HCT116 (cell line): ENCODE measurements around the gene NRXN2. TPM values are rescaled to one million over a fixed set of nuclear protein-coding genes. Genes with fewer than 3 reads are reported as not detected.

ENCODE experiments used
- ATAC-seq: fragments of 200-7000 bp; cut with Tn5 transposase; 2 replicates; pipeline ENCODE4 v1.9.1; 2020; ENCODE audit warnings: mild to moderate bottlenecking, moderate library complexity
- BruUV-seq: library from RNA; stranded (reverse); fragments of 400-500 nt; replicated peaks from 2 replicates; lab custom pipeline; 2021; lab: Mats Ljungman, UMichigan
- CTCF ChIA-PET: fragments of 300-600 bp; sonication (Branson Sonifier 250); formaldehyde crosslinking; loops from one replicate; lab custom pipeline; 2021; ENCODE audit warnings: antibody characterized with exemption; lab: Charles Lee
- POLR2A ChIA-PET: fragments of 300-600, 350-600 bp; sonication (Branson Sonifier 250); formaldehyde crosslinking; loops from one replicate; lab custom pipeline; 2021; ENCODE audit warnings: antibody characterized with exemption; lab: Charles Lee
- RAD21 ChIA-PET, 2 experiments: fragments of 300-600 bp; sonication (Branson Sonifier 250); formaldehyde crosslinking; loops; one replicate each; lab custom pipeline; 2023; ENCODE audit warnings: low total read pairs in 2 of 2; ENCODE audit not compliant: uncharacterized antibody in 2 of 2, unreplicated experiment in 2 of 2, low non-redundant PET in 1 of 2; lab: Charles Lee
- DNase-seq: peaks from one replicate; pipeline ENCODE4 v3.0.0-alpha.2; 2010; ENCODE audit warnings: low read depth, low spot score
- H2AFZ ChIP-seq: fragments of 200-600 bp; shearing (Covaris generic), sonication (generic); 2 replicates; pipeline ENCODE4 v1.6.1; 2017; ENCODE audit warnings: low read depth, mixed run types, mixed read lengths, antibody characterized with exemption, low read length; ENCODE audit not compliant: poor library complexity, severe bottlenecking
- H3K27ac ChIP-seq: 2 replicates; pipeline ENCODE4 v1.5.1; 2012; ENCODE audit warnings: low read depth, low read length
- H3K27me3 ChIP-seq: fragments of 200-600 bp; sonication (generic); 2 replicates; pipeline ENCODE4 v1.6.1; 2016; ENCODE audit warnings: mixed run types, low read length, mixed read lengths; ENCODE audit not compliant: insufficient read depth
- H3K36me3 ChIP-seq, 2 experiments: fragments of 200-500 bp in 1 of 2; fragments of 200-600 bp in 1 of 2; sonication (Bioruptor generic) in 1 of 2; sonication (generic) in 1 of 2; 2 replicates each; pipeline versions ENCODE4 v1.5.1 to v1.6.1; 2014 to 2016; ENCODE audit warnings: low read length in 2 of 2, inconsistent platforms in 1 of 2, mixed read lengths in 1 of 2, mixed run types in 1 of 2; ENCODE audit not compliant: insufficient read depth in 2 of 2, control insufficient read depth in 1 of 2
- H3K4me1 ChIP-seq, 2 experiments: fragments of 200-600 bp in 1 of 2; sonication (generic) in 1 of 2; 2 replicates each; pipeline versions ENCODE4 v1.5.1 to v1.6.1; 2012 to 2017; ENCODE audit warnings: low read length in 2 of 2, inconsistent platforms in 1 of 2, mild to moderate bottlenecking in 1 of 2, mixed read lengths in 1 of 2, mixed run types in 1 of 2, moderate library complexity in 1 of 2; ENCODE audit not compliant: insufficient read depth in 2 of 2, control insufficient read depth in 1 of 2
- H3K4me2 ChIP-seq: fragments of 200-600 bp; sonication (generic); 2 replicates; pipeline ENCODE4 v1.6.1; 2017; ENCODE audit warnings: mixed run types, low read length, mixed read lengths
- H3K4me3 ChIP-seq, 2 experiments: fragments of 200-600 bp in 1 of 2; sonication (generic) in 1 of 2; replicated peaks in 1 of 2; 2 replicates each; pipeline ENCODE4 v1.5.1; 2011 to 2016; ENCODE audit warnings: low read length in 2 of 2, control low read depth in 1 of 2, low read depth in 1 of 2, mild to moderate bottlenecking in 1 of 2, mixed read lengths in 1 of 2, mixed run types in 1 of 2
- H3K79me2 ChIP-seq: fragments of 200-600 bp; sonication (generic); 2 replicates; pipeline ENCODE4 v1.6.1; 2017; ENCODE audit warnings: mild to moderate bottlenecking, mixed run types, low read length, moderate library complexity, mixed read lengths; ENCODE audit not compliant: insufficient read depth
- H3K9ac ChIP-seq: fragments of 200-600 bp; sonication (generic); 2 replicates; pipeline ENCODE4 v1.6.1; 2016; ENCODE audit warnings: low read length, mixed read lengths
- H3K9me2 ChIP-seq: fragments of 200-600 bp; sonication (generic), shearing (Covaris generic); 2 replicates; pipeline ENCODE4 v1.6.1; 2017; ENCODE audit warnings: mixed run types, mild to moderate bottlenecking, moderate library complexity; ENCODE audit not compliant: insufficient read depth
- H3K9me3 ChIP-seq, 2 experiments: fragments of 200-500 bp in 1 of 2; fragments of 200-600 bp in 1 of 2; sonication (Bioruptor generic) in 1 of 2; sonication (generic) in 1 of 2; 2 replicates each; pipeline ENCODE4 v1.6.1; 2014 to 2017; ENCODE audit warnings: low read length in 2 of 2, mixed read lengths in 2 of 2, inconsistent platforms in 1 of 2, low read depth in 1 of 2, mild to moderate bottlenecking in 1 of 2, mixed run types in 1 of 2, moderate library complexity in 1 of 2; ENCODE audit not compliant: control insufficient read depth in 1 of 2, insufficient read depth in 1 of 2
- H4K20me1 ChIP-seq: fragments of 200-600 bp; sonication (generic), shearing (Covaris generic); 2 replicates; pipeline ENCODE4 v1.6.1; 2017; ENCODE audit warnings: mixed run types, mild to moderate bottlenecking, moderate library complexity; ENCODE audit not compliant: insufficient read depth
- ATF3 ChIP-seq: IDR thresholded peaks from 2 replicates; pipeline ENCODE4 v1.6.1; 2012
- CBX3 ChIP-seq: IDR thresholded peaks from 2 replicates; pipeline ENCODE4 v1.6.1; 2012; ENCODE audit warnings: low read depth
- CEBPB ChIP-seq: IDR thresholded peaks from 2 replicates; pipeline ENCODE4 v1.6.1; 2012; ENCODE audit warnings: low read depth
- CTCF ChIP-seq, 3 experiments: fragments of 200-600 bp in 1 of 3; sonication (generic) in 1 of 3; IDR thresholded peaks in 2 of 3; conservative IDR thresholded peaks in 1 of 3; 2 replicates each; pipeline ENCODE4 v1.5.1; 2012 to 2017; ENCODE audit warnings: low read depth in 2 of 3, low read length in 2 of 3, antibody characterized with exemption in 1 of 3, borderline replicate concordance in 1 of 3, control low read depth in 1 of 3, mild to moderate bottlenecking in 1 of 3, mixed read lengths in 1 of 3, mixed run types in 1 of 3, moderate library complexity in 1 of 3; ENCODE audit not compliant: insufficient read depth in 1 of 3
- EZH2 ChIP-seq: fragments of 200-600 bp; sonication (generic); IDR thresholded peaks from 2 replicates; pipeline ENCODE4 v1.6.1; 2017; ENCODE audit warnings: antibody characterized with exemption, mixed run types
- FOSL1 ChIP-seq: IDR thresholded peaks from 2 replicates; pipeline ENCODE4 v1.6.1; 2012; ENCODE audit warnings: low read depth
- MAX ChIP-seq: IDR thresholded peaks from 2 replicates; pipeline ENCODE4 v1.6.1; 2012
- POLR2AphosphoS5 ChIP-seq: IDR thresholded peaks from 2 replicates; pipeline ENCODE4 v1.6.1; 2011; ENCODE audit warnings: mild to moderate bottlenecking, low read depth, low read length, moderate library complexity
- RAD21 ChIP-seq: IDR thresholded peaks from 2 replicates; pipeline ENCODE4 v1.6.1; 2012; ENCODE audit warnings: low read depth, mild to moderate bottlenecking
- REST ChIP-seq: IDR thresholded peaks from 2 replicates; pipeline ENCODE4 v1.6.1; 2012; ENCODE audit warnings: low read depth
- SIN3A ChIP-seq: IDR thresholded peaks from 2 replicates; pipeline ENCODE4 v1.6.1; 2012; ENCODE audit warnings: low read depth
- SP1 ChIP-seq: IDR thresholded peaks from 2 replicates; pipeline ENCODE4 v1.6.1; 2012; ENCODE audit warnings: low read depth
- SRF ChIP-seq: IDR thresholded peaks from 2 replicates; pipeline ENCODE4 v1.6.1; 2012; ENCODE audit warnings: low read depth
- ZBTB33 ChIP-seq: IDR thresholded peaks from 2 replicates; pipeline ENCODE4 v1.6.1; 2011; ENCODE audit warnings: mild to moderate bottlenecking, low read length, moderate library complexity; ENCODE audit not compliant: insufficient replicate concordance; ENCODE audit errors: extremely low read depth
- ZFX ChIP-seq: fragments of 450-650 bp; IDR thresholded peaks from 2 replicates; pipeline ENCODE4 v1.6.1; 2017
- ZNF274 ChIP-seq: fragments of 200-500 bp; sonication (Bioruptor generic); IDR thresholded peaks from 2 replicates; pipeline ENCODE4 v1.6.1; 2014; ENCODE audit warnings: mild to moderate bottlenecking, low read depth, low read length, inconsistent platforms
- intact Hi-C: fragments of 100-400 bp; cut with micrococcal nuclease; formaldehyde crosslinking; loops from 2 replicates; pipeline ENCODE4 v1.10.0; 2022
- total RNA-seq: library from RNA; stranded (reverse); gene quantifications from one replicate; pipeline ENCODE4 v1.2.1, GENCODE V29; 2021; ENCODE audit not compliant: unreplicated experiment

Gene NRXN2
- total RNA-seq, 1 experiment from 2014 or later: 1.5 TPM

GRCh38 chr11:64692764-64693331 lies 30.1 kb downstream of the NRXN2 start:
- peaks cover 0 to 11% of the 10 kb centered on the region in 2 experiments; a peak in 2 of 4 replicates for H3K4me1 ChIP-seq
- no peak for ATAC-seq
- H4K20me1 ChIP-seq: no peaks in the 10 kb centered on the region
- BruUV-seq: no TSS peak
- no peaks in the 10 kb centered on the region for H3K79me2 ChIP-seq
- no peak overlapping the region for H3K4me2 ChIP-seq
- DNase-seq: no peak
- H3K27me3 ChIP-seq: no peaks in the 10 kb centered on the region; the same call in 1 of the 2 replicates
- H2AFZ ChIP-seq: no peak overlapping the region
- no peaks in the 10 kb centered on the region for H3K36me3 ChIP-seq
- H3K4me3 ChIP-seq: no peak overlapping the region
- POLR2A ChIA-PET: no interaction called here
- CTCF ChIA-PET: no interaction called here
- intact Hi-C loops: no loop called here
- RAD21 ChIA-PET: no interaction called here
- no peaks in the 10 kb centered on the region for H3K9me3 ChIP-seq
- H3K9ac ChIP-seq: no peak overlapping the region
- no peak for TF ChIP-seq SIN3A
- no peak for TF ChIP-seq POLR2AphosphoS5
- TF ChIP-seq CTCF (IDR thresholded peaks at IDR 0.05 in 2 of 3, conservative IDR thresholded peaks at IDR 0.05 in 1 of 3; ENCODE audit: borderline replicate concordance in 1 of 3, insufficient read depth in 1 of 3, low read depth in 2 of 3, low read length in 2 of 3): no peak
- no peak for TF ChIP-seq FOSL1
- no peak for TF ChIP-seq ZNF274
- no peak for TF ChIP-seq REST
- TF ChIP-seq CBX3: no peak
- TF ChIP-seq ZBTB33: no peak
- no peak for TF ChIP-seq ZFX
- no peak for TF ChIP-seq MAX
- TF ChIP-seq SRF: no peak
- no peak for TF ChIP-seq CEBPB
- TF ChIP-seq EZH2: no peak
- TF ChIP-seq SP1: no peak
- TF ChIP-seq RAD21: no peak
- TF ChIP-seq ATF3: no peak
- no peak overlapping the region for H3K27ac ChIP-seq
- no peaks in the 10 kb centered on the region for H3K9me2 ChIP-seq
